Occipital lobe (tissue), 2 donors: ENCODE results near the gene PCDHGA1. TPM values are rescaled to one million over a fixed set of nuclear protein-coding genes. Genes with fewer than 3 reads are reported as not detected.

Experiments
- DNase-seq: peaks from one replicate; lab custom pipeline; 2025; lab: John Stamatoyannopoulos, UW
- total RNA-seq: library from RNA; depleted of rRNA; stranded (reverse); fragments of >200 nt; gene quantifications from one replicate; pipeline ENCODE4 v1.2.3, GENCODE V29; 2014

The PCDHGA1 gene
- total RNA-seq, 1 donor from 2014 or later: 4.8 TPM

DNA sequence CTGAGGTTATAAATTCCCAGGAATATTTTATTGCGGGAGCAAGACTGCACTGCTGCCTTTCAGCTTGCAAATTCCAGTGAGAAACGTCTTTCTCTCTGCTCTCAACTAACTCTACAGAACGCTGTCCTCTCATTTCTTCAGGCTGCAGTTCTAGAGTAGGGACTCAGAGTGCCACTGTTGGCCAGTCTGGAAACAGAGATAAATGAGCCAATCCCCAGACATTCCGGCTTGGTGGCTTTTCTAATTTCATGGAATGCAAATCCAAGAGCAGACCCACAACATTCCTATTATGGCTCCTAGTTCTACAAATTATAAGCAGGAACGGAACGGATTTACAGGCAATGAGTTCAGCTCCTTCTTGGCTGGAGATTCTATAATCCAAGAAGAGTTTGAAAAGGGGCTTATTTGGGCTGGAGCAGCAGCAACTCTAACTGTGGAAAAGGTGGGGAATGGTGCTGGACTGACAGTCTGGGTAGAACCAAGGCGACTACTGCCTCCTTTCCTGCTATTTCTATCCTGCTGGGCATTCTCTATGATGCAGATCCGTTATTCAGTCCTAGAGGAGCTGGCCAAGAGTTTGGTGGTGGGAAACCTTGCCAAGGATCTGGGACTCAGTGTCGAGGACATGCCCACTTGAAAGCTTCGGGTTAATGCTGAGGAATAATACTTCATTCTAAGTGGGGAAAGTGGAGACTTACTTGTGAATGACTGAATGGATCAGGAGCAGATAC, 109.3 kb downstream of the PCDHGA1 start:
- no peak for DNase-seq

DNA sequence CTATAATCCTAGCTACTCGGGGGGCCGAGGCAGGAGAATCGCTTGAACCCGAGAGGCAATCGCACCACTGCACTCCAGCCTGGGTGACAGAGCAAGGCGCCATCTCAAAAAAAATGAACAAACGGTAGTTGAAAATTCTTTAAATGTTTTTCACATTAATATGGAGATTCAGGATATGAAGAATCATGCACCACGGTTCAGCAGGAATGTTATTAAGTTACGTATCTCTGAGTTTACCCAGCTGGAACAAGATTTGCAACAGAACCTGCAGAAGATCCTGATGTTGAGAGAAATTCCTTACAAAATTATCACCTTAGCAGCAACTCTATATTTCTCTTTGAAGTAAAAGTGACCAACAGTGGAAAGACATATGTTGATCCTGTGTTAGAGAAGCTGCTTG, 110.0 kb downstream of the PCDHGA1 start:
- no peak for DNase-seq

DNA sequence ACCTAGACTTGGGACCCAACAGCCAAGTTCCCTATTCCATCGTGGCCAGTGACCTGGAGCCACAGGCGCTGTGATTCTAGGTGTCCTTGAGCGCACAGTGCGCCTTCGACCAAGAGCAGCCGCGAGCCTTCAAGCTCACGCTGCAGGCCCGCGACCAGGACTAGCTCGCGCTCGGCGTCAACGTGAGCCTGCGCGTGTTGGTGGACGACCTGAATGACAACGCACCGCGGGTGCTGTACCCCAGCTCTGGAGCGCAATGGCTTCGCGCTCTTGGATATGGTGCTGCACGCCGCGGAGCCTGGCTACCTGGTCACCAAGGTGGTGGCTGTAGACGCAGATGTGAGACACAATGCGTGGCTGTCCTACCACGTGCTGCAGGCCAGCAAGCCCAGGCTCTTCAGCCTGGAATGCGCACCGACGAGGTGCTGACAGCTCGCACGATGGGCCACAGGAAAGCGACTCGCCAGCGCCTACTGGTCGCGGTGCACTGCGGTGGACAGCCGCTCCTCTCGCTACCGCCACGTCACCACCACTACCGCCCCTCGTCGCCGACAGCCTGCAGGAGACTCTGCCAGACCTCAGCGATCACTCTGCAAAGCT, 111.4 kb downstream of the PCDHGA1 start:
- DNase-seq: no peak

DNA sequence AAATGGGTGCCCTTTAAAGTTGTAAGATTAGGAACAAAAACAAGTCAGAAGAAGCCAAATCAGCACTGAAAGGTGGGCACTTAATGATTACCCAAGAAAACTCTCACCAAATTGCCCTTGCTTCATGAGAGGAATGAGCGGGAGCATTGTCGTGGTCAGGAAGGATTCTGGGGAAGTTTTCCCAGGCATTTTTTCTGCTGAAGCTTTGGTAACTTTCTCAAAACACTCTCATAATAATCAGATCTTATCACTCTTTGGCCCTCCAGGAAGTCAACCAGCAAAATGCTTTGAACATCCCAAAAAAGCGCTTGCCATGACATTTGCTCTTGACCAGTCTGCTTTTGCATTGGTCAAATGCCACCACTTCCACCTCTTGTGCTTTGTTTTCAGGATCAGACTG, 135.0 kb downstream of the PCDHGA1 start:
- no peak for DNase-seq

DNA sequence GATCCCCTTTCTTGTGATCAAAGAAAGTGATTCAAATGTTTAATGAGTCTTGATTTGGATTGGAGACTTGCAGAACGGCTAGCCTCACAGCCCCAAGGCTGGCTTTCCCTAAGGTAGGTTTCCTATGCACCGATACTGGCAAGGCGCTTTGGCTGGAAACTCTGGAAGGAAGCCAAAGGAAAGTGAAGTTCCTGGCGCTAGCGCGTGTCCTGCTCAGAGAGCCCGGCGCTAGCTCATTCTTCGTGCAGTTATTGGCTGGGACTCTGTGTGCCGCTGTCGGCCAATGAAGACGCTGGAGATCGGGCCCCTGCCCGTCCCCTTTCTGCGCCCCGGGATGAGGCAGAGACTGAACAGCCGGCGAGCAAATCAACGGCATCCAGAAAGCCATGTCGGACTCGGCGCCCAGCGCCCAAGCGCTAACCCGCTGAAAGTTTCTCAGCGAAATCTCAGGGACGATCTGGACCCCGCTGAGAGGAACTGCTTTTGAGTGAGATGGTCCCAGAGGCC, 145.4 kb downstream of the PCDHGA1 start, which contains the start of gene PCDHGC3:
Gene PCDHGC3 (plus strand): TSS at position 342 of the 507 bp plus-strand sequence. CDS start 151 bp downstream, at position 493.
- peak; percentile 88 for DNase-seq

DNA sequence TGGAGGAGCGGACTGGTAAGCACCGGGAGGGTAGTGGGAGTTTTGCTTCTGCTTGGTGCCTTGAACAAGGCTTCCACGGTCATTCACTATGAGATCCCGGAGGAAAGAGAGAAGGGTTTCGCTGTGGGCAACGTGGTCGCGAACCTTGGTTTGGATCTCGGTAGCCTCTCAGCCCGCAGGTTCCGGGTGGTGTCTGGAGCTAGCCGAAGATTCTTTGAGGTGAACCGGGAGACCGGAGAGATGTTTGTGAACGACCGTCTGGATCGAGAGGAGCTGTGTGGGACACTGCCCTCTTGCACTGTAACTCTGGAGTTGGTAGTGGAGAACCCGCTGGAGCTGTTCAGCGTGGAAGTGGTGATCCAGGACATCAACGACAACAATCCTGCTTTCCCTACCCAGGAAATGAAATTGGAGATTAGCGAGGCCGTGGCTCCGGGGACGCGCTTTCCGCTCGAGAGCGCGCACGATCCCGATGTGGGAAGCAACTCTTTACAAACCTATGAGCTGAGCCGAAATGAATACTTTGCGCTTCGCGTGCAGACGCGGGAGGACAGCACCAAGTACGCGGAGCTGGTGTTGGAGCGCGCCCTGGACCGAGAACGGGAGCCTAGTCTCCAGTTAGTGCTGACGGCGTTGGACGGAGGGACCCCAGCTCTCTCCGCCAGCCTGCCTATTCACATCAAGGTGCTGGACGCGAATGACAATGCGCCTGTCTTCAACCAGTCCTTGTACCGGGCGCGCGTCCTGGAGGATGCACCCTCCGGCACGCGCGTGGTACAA, 146.0 kb downstream of the PCDHGA1 start:
- DNase-seq: no peak

DNA sequence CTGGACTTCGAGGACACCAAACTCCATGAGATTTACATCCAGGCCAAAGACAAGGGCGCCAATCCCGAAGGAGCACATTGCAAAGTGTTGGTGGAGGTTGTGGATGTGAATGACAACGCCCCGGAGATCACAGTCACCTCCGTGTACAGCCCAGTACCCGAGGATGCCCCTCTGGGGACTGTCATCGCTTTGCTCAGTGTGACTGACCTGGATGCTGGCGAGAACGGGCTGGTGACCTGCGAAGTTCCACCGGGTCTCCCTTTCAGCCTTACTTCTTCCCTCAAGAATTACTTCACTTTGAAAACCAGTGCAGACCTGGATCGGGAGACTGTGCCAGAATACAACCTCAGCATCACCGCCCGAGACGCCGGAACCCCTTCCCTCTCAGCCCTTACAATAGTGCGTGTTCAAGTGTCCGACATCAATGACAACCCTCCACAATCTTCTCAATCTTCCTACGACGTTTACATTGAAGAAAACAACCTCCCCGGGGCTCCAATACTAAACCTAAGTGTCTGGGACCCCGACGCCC, 146.8 kb downstream of the PCDHGA1 start:
- no peak for DNase-seq

DNA sequence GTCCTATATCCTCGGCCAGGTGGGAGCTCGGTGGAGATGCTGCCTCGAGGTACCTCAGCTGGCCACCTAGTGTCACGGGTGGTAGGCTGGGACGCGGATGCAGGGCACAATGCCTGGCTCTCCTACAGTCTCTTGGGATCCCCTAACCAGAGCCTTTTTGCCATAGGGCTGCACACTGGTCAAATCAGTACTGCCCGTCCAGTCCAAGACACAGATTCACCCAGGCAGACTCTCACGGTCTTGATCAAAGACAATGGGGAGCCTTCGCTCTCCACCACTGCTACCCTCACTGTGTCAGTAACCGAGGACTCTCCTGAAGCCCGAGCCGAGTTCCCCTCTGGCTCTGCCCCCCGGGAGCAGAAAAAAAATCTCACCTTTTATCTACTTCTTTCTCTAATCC, 147.5 kb downstream of the PCDHGA1 start:
- no peak for DNase-seq

DNA sequence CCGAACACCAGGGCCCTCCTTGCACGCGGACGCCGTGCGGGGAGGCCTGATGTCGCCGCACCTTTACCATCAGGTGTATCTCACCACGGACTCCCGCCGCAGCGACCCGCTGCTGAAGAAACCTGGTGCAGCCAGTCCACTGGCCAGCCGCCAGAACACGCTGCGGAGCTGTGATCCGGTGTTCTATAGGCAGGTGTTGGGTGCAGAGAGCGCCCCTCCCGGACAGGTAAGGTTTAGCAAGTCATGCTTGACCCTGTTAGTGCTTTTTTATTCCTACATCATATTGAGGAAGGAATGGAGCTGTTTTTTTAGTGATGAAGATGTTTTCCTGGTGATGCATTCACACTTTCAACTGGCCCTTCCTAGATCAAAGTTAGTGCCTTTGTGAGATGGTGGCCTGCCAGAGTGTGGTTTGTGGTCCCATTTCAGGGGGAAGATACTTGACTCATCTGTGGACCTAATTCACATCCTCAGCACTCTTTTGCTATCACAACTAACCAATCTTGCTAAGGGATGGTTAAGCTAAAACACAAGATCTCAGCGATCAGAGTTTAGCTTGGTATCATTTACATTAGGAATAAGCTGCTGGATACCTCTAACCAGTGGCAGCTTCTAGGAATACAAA, 148.1 kb downstream of the PCDHGA1 start:
- no peak for DNase-seq

DNA sequence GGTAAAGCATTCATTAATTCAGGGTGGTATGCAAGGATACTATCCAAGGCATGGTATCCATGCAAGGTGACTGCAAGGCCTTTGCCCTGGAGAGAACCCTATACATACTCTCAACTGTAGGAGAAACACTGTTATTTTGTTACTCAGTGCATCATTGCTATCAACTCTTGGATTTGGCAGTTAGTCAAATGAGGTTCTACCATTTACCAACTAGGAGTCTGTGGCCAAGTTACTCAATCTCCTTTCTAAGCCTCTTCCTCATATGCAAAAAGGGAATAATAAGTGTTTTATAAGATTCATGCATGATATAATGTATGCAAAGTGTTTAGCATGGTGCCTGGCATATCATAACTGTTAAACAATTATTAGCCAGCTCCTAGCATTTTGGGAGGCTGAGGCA, 149.5 kb downstream of the PCDHGA1 start:
- DNase-seq: no peak

DNA sequence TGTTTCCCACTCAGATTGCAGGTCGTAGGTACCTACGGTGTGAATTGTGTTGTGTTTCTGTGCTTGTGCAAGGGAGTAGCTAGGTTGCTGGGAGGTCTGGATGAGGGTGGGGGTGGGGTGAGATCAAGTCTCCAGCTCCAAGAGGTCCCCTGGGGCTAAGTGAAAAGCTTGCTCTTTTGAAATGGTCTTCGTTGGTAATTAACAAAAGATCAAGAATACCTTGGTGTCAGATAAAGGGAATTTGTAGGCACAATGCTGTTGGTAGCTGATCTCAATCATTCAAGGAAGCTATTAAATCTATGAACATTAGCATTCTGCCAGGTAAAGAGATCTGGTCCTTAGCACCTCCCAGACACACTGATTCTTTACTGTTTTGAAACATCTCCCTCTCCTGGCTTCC, 153.6 kb downstream of the PCDHGA1 start:
- DNase-seq: no peak

DNA sequence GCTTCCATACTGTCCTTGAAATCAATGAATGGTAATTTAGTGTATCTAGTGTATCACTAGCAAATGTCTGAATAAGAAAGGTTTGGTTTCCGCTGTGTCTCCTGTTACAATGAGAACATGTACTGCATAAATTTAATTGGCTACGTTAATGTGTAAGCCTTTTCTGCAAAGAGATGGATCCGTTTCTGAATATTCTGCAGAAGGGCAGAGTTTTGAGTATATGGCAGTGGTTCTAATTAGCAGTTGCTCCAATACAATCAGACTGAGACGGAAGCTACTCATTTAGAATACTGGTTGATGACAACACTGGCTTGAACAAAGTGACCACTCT, 154.0 kb downstream of the PCDHGA1 start:
- DNase-seq: no peak

DNA sequence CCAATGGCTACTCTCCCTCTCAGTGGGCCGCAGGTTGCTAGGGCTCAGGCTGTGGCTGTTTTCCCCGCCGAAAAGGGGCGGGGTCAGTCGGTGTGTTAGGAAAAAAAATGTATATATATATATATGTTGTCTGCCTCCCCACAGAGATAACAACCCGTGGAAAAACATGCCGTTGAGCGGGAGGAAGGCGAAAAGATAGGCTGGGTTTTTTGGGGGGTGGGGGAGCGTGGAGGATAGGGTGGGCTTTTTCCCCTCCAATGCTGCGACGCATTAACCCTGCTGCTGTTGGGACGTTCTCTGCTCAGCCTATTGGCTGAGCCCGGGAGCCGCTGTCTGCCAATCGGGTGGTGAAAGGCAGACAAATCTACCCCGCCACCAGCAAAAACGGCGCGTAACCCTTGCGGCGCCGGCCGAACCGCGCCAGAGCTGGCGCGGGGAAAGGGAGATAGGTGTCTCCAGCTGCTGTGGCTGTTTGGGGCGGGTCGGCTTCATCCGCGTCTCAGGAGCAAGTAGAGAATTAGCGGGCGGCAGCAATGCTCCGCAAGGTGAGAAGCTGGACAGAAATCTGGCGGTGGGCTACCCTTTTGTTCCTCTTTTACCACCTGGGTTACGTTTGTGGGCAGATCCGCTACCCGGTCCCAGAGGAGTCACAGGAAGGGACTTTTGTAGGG, 154.5 kb downstream of the PCDHGA1 start, which contains the start of gene PCDHGC4:
Gene PCDHGC4 (plus strand): TSS at position 390 of the 671 bp plus-strand sequence. CDS start 144 bp downstream, at position 534.
- peak; percentile 60 for DNase-seq

DNA sequence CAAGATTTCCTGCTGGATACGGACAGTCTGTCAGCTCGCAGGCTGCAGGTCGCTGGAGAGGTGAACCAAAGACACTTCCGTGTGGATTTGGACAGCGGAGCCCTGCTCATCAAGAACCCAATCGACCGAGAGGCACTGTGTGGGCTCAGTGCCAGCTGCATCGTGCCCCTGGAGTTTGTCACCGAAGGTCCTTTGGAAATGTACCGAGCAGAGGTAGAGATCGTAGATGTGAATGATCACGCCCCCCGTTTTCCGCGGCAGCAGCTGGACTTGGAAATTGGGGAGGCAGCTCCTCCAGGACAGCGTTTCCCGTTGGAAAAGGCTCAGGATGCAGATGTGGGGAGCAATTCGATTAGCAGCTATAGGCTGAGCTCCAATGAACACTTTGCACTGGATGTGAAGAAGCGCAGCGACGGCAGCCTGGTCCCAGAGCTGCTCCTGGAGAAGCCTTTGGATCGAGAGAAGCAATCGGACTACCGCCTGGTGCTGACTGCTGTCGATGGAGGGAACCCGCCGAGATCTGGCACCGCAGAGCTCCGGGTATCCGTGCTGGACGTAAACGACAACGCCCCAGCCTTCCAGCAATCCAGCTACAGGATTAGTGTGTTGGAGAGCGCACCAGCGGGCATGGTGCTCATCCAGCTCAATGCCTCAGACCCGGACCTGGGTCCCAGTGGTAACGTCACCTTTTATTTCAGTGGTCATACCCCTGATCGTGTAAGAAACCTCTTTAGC, 155.2 kb downstream of the PCDHGA1 start:
- no peak for DNase-seq

DNA sequence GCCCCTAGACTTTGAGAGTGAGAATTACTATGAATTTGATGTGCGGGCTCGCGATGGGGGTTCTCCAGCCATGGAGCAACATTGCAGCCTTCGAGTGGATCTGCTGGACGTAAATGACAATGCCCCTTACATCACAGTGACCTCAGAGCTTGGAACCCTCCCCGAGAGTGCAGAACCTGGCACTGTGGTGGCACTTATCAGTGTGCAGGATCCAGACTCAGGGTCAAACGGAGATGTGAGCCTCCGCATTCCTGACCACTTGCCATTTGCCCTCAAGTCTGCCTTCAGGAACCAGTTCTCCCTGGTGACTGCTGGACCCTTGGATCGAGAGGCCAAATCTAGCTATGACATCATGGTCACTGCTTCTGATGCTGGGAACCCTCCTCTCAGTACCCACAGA, 155.8 kb downstream of the PCDHGA1 start:
- no peak for DNase-seq

DNA sequence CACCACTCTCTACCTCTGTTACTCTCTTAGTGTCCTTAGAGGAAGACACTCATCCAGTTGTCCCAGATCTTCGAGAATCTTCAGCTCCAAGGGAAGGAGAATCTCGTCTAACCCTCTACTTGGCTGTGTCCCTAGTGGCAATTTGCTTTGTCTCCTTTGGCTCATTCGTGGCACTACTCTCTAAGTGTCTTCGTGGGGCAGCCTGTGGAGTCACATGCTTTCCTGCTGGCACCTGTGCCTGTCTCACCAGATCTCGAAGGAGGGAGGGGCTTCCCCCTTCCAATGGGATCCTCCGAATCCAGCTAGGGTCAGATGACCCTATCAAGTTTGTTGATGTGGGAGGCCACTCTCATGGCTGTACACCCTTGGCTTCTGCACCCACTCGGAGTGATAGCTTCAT, 156.8 kb downstream of the PCDHGA1 start:
- DNase-seq: no peak

DNA sequence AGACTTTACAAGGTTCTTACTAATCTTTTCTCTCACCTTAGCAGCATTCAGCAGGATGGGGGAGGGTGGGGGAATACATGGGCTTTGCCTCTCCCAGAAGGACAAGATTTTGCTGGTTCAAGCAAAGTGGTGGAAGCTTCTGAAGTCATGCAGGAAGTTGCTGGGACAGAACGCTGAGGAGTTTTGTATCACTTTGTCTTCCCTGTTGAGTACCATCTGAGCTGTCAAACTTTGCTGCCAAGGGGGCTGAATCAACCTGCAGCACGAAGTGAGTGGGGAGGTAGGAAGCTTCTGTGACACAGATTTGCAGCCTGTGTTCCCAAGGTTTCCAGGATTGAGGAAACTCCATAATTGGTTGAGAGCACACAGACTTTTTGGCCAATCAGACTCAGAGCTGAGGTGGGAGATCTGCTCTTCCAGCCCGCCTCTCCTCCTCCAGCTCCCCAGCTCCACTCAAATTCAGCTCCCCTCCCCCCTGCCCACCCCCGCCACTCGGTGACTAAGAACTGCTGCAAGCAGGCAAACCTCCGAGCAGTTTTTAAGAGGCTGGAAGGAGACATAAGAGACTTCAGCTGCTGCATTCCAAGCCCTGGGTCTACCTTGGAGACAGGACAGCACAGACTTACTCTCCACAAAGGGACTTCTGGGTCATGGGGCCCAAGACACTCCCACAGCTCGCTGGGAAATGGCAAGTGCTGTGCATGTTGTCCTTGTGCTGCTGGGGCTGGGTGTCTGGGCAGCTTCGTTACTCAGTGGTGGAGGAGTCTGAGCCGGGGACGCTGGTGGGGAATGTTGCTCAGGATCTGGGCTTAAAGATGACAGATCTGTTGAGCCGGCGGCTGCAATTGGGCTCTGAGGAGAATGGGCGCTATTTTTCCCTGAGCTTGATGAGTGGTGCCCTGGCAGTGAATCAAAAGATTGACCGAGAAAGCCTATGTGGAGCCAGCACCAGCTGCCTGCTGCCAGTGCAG, 158.6 kb downstream of the PCDHGA1 start, which contains the start of gene PCDHGC5:
Gene PCDHGC5 (plus strand): TSS at position 491 of the 971 bp plus-strand sequence. CDS start 160 bp downstream, at position 651.
- peak; percentile 84 for DNase-seq

DNA sequence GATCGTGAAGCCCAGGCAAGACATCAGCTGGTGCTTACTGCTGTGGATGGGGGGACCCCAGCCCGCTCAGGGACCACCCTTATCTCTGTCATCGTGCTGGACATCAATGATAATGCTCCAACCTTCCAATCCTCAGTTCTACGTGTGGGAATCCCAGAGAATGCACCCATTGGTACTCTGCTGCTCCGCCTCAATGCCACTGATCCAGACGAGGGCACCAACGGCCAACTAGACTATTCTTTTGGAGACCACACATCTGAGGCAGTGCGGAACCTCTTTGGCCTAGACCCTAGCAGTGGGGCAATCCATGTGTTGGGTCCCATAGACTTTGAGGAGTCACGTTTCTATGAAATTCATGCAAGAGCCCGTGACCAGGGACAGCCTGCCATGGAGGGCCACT, 159.5 kb downstream of the PCDHGA1 start:
- DNase-seq: no peak

DNA sequence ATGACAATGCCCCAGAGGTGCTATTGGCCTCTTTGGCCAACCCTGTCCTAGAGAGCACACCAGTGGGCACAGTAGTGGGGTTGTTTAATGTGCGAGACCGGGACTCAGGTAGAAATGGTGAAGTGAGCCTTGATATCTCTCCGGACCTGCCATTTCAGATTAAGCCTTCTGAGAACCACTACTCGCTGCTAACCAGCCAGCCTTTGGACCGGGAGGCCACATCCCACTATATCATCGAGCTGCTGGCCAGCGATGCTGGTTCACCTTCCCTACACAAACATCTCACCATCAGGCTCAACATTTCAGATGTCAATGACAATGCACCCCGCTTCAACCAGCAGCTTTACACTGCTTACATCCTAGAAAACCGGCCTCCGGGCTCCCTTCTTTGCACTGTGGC, 160.0 kb downstream of the PCDHGA1 start:
- no peak for DNase-seq
